Esophagus muscularis mucosa (tissue), 4 donors: Measurements from ENCODE around the gene IGSF6.

Source experiments
- CTCF ChIP-seq, 3 experiments: fragments of 200-600 bp in 2 of 3; fragments of 450-650 bp in 1 of 3; sonication (generic) in 2 of 3; IDR thresholded peaks; one replicate each; pipeline ENCODE4 v1.5.1; 2017 to 2019; ENCODE audit warnings: antibody characterized with exemption in 3 of 3, mild to moderate bottlenecking in 2 of 3, moderate library complexity in 1 of 3
- EP300 ChIP-seq: sonication (generic); formaldehyde crosslinking; IDR thresholded peaks from one replicate; pipeline ENCODE4 v1.6.1; 2017; ENCODE audit warnings: antibody characterized with exemption
- POLR2A ChIP-seq: fragments of 450-650 bp; IDR thresholded peaks from one replicate; pipeline ENCODE4 v1.6.1; 2017; ENCODE audit warnings: antibody characterized with exemption, moderate library complexity, mild to moderate bottlenecking, low read depth

- TF ChIP-seq CTCF (IDR thresholded peaks at IDR 0.05) (no peak), POLR2A (no peak), EP300 (no peak)
Measured at GRCh38 chr16:21645261-21645721, 7.1 kb downstream of the IGSF6 start.
